IMR-90 (cell line): ENCODE data around the gene ARFIP1. TPM values are rescaled to one million over a fixed set of nuclear protein-coding genes. Genes with fewer than 3 reads are reported as not detected.

Experiments used
- ATAC-seq: fragments of 200-7000 bp; cut with Tn5 transposase; 2 replicates; pipeline ENCODE4 v1.9.1; 2020; ENCODE audit warnings: low read depth, mild to moderate bottlenecking, moderate library complexity
- BruUV-seq: library from RNA; stranded (reverse); fragments of 400-500 nt; replicated peaks from 2 replicates; lab custom pipeline; 2021; lab: Mats Ljungman, UMichigan
- CTCF ChIA-PET: fragments of 300-600 bp; formaldehyde crosslinking; extraction: SDS; loops from one replicate; lab custom pipeline; 2021; ENCODE audit warnings: antibody characterized with exemption; lab: Yijun Ruan, JAX
- POLR2A ChIA-PET: fragments of 300-600 bp; sonication (Branson Sonifier 250); formaldehyde crosslinking; loops from one replicate; lab custom pipeline; 2022; ENCODE audit warnings: antibody characterized with exemption; ENCODE audit not compliant: unreplicated experiment; lab: Charles Lee
- DNase-seq: peaks from one replicate; pipeline ENCODE4 v3.0.0; 2013
- H2AFZ ChIP-seq: replicated peaks from 2 replicates; pipeline ENCODE3; 2013; ENCODE audit warnings: low read length, mild to moderate bottlenecking; ENCODE audit not compliant: poor library complexity
- H2AK5ac ChIP-seq: 2 replicates; pipeline ENCODE4 v1.6.1; 2013; ENCODE audit warnings: low read depth, low read length, inconsistent platforms
- H2AK9ac ChIP-seq: replicated peaks from 2 replicates; pipeline ENCODE3; 2013; ENCODE audit warnings: mild to moderate bottlenecking, low read depth, low read length, moderate library complexity; ENCODE audit not compliant: poor library complexity
- H2BK120ac ChIP-seq: 2 replicates; pipeline ENCODE4 v1.6.1; 2013; ENCODE audit warnings: low read depth, low read length, inconsistent platforms
- H2BK15ac ChIP-seq: 3 replicates; pipeline ENCODE4 v1.6.1; 2013; ENCODE audit warnings: low read depth, low read length, inconsistent platforms
- H2BK20ac ChIP-seq: 2 replicates; pipeline ENCODE4 v1.6.1; 2013; ENCODE audit warnings: low read depth, mild to moderate bottlenecking, inconsistent platforms, low read length, moderate library complexity
- H2BK5ac ChIP-seq: 2 replicates; pipeline ENCODE4 v1.6.1; 2013; ENCODE audit warnings: mild to moderate bottlenecking, low read depth, low read length, inconsistent platforms; ENCODE audit not compliant: poor library complexity, severe bottlenecking
- H3K14ac ChIP-seq: replicated peaks from 2 replicates; pipeline ENCODE4 v1.6.1; 2013; ENCODE audit warnings: low read depth, low read length, inconsistent platforms
- H3K18ac ChIP-seq: 2 replicates; pipeline ENCODE4 v1.6.1; 2013; ENCODE audit warnings: low read depth, low read length, control low read depth
- H3K23ac ChIP-seq: 2 replicates; pipeline ENCODE4 v1.6.1; 2013; ENCODE audit warnings: low read depth, low read length, inconsistent platforms
- H3K27ac ChIP-seq: 2 replicates; pipeline ENCODE4 v1.5.1; 2013; ENCODE audit warnings: mild to moderate bottlenecking, control low read depth, low read length; ENCODE audit not compliant: insufficient read depth
- H3K27me3 ChIP-seq: 2 replicates; pipeline ENCODE4 v1.6.1; 2013; ENCODE audit warnings: low read length; ENCODE audit not compliant: control insufficient read depth, insufficient read depth
- H3K36me3 ChIP-seq: 2 replicates; pipeline ENCODE4 v1.6.1; 2013; ENCODE audit warnings: low read length, mixed read lengths; ENCODE audit not compliant: control insufficient read depth, insufficient read depth
- H3K4ac ChIP-seq: 2 replicates; pipeline ENCODE4 v1.6.1; 2013; ENCODE audit warnings: low read depth, low read length, inconsistent platforms
- H3K4me1 ChIP-seq: 2 replicates; pipeline ENCODE4 v1.6.1; 2013; ENCODE audit warnings: low read length, mixed read lengths; ENCODE audit not compliant: control insufficient read depth, insufficient read depth
- H3K4me2 ChIP-seq: 2 replicates; pipeline ENCODE4 v1.6.1; 2013; ENCODE audit warnings: low read depth, mild to moderate bottlenecking, control low read depth, low read length, moderate library complexity
- H3K4me3 ChIP-seq: 2 replicates; pipeline ENCODE4 v1.5.1; 2013; ENCODE audit warnings: low read depth, mild to moderate bottlenecking, control low read depth, low read length, moderate library complexity; ENCODE audit not compliant: insufficient read depth
- H3K56ac ChIP-seq: 2 replicates; pipeline ENCODE4 v1.6.1; 2013; ENCODE audit warnings: low read length, inconsistent platforms; ENCODE audit not compliant: insufficient read depth; ENCODE audit errors: extremely low read depth
- H3K79me1 ChIP-seq, 2 experiments: 2 replicates each; pipeline ENCODE4 v1.6.1; 2013; ENCODE audit warnings: low read length in 2 of 2, inconsistent platforms in 1 of 2, low read depth in 1 of 2
- H3K9ac ChIP-seq: 2 replicates; pipeline ENCODE4 v1.6.1; 2013; ENCODE audit warnings: low read depth, low read length, control low read depth
- H3K9me1 ChIP-seq: 2 replicates; pipeline ENCODE4 v1.6.1; 2013; ENCODE audit warnings: low read length, inconsistent platforms; ENCODE audit not compliant: insufficient read depth
- H3K9me3 ChIP-seq: 2 replicates; pipeline ENCODE4 v1.6.1; 2013; ENCODE audit warnings: low read length; ENCODE audit not compliant: control insufficient read depth, insufficient read depth
- H4K20me1 ChIP-seq: 2 replicates; pipeline ENCODE4 v1.6.1; 2013; ENCODE audit warnings: low read length, inconsistent platforms; ENCODE audit not compliant: insufficient read depth
- H4K5ac ChIP-seq: 2 replicates; pipeline ENCODE4 v1.6.1; 2013; ENCODE audit warnings: mild to moderate bottlenecking, low read depth, low read length, control low read depth
- H4K8ac ChIP-seq, 2 experiments: 2 replicates each; pipeline ENCODE4 v1.6.1; 2013; ENCODE audit warnings: low read depth in 2 of 2, low read length in 2 of 2, control low read depth in 1 of 2, inconsistent platforms in 1 of 2
- H4K91ac ChIP-seq: 2 replicates; pipeline ENCODE4 v1.6.1; 2013; ENCODE audit warnings: low read depth, low read length, inconsistent platforms; ENCODE audit not compliant: insufficient read depth
- POLR2A ChIP-seq: IDR thresholded peaks from 2 replicates; pipeline ENCODE4 v1.6.1; 2012; ENCODE audit warnings: mild to moderate bottlenecking, low read depth, low read length
- WGBS, 2 experiments: methylation state at CpG; one replicate each; pipeline versions ENCODE4 v1.1.5 to v1.1.7; 2013; ENCODE audit warnings: missing lambda C conversion rate in 2 of 2; ENCODE audit not compliant: insufficient read length in 1 of 2; ENCODE audit errors: extremely low coverage in 2 of 2; 5-methylcytosine and 5-hydroxymethylcytosine counted together
- dilution Hi-C: fragments of 300-500 bp; cut with HindIII; formaldehyde crosslinking; loops from one replicate; pipeline ENCODE4 v1.14.3; 2018; ENCODE audit warnings: low sequenced_read_pairs; ENCODE audit not compliant: unreplicated experiment
- in situ Hi-C: fragments of 300-500 bp; cut with MboI; formaldehyde crosslinking; loops from 3 replicates; pipeline ENCODE4 v1.14.3; 2019; ENCODE audit warnings: low sequenced_read_pairs, inconsistent platforms, mixed read lengths
- intact Hi-C: fragments of 100-400 bp; cut with micrococcal nuclease; formaldehyde crosslinking; loops from 2 replicates; pipeline ENCODE4 v1.10.0; 2022
- polyA plus RNA-seq, 3 experiments: library from polyadenylated mRNA; depleted of rRNA; stranded (reverse); fragments of >200 nt; gene quantifications; 2 replicates each; pipeline ENCODE4 v1.2.3, GENCODE V29; 2012; ENCODE audit warnings: low replicate concordance in 1 of 3
- total RNA-seq: library from RNA; depleted of rRNA; stranded (reverse); fragments of >200 nt; gene quantifications from 2 replicates; pipeline ENCODE4 v1.2.3, GENCODE V29; 2012

Gene ARFIP1
- total and polyA plus RNA-seq, 2 of the 4 experiments (the other 2 are of a cell fraction): 12.7 to 30.5 TPM

DNA sequence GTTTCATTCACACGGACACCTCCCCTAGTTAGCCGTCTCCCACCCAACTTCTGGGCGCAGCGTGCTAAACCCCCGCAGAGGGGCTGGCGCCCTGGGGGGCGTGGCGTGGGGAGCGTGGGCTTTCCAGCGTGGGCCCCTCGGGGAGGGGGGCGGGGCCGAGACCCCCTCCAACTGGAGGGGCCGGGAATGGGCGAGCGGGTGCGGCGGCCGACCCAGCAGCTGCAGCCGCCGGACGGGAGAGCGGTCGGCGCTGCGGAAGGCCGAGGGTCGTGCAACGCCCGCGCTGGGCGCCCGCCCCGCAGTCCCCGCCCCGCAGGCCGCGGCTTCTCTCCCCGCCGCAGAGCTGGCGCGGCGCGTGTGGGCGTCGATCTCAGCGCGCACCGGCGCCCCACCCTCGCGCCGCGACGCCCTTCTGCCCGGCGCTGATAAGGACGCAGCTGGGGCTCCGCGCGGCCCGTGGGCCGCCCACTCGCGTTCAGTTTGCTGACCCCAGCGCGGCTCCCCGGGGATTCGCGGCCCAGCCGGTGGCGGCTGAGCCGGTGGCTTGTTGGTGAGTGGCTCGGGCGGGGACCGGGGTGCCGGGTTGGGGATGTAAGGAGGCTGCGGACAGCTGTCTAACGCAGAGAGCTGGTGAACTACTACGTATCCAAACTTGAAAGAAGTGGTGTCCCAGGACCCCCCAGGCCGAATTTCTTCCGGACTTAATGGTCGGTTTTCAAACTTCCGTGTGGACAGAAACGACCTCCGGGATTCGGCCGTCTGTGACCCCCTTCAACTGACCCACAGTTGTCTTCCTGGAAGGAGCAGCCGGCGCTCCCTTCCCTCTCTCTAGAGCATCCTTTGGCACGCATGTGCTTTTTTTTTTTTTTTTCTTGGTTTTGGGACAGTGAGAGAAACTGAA lies 157.8 kb downstream of the ARFIP1 start:
- H3K23ac ChIP-seq: no peak overlapping the region
- BruUV-seq: no TSS peak
- H3K27ac ChIP-seq: no peak overlapping the region
- no peak overlapping the region for H3K9ac ChIP-seq
- no peaks in the 10 kb centered on the region for H4K20me1 ChIP-seq
- no peak overlapping the region for H2BK20ac ChIP-seq
- peak; percentile 21 for DNase-seq
- peak overlapping the region; percentile 45 for H3K4me3 ChIP-seq
- no peak overlapping the region for H3K14ac ChIP-seq
- in situ Hi-C loops: no loop called here
- peaks cover 64% of the 10 kb centered on the region for H3K27me3 ChIP-seq
- no peaks in the 10 kb centered on the region for H3K9me1 ChIP-seq
- 1% methylated on average over 29 of the region's 91 CpGs; no CpG with 5 or more reads in 1 of the 2 experiments for WGBS, 2 experiments
- no peak overlapping the region for H4K8ac ChIP-seq
- no peaks in the 10 kb centered on the region for H3K36me3 ChIP-seq
- ChIA-PET CTCF (no interaction called here), POLR2A (no interaction called here)
- no peak overlapping the region for H2BK15ac ChIP-seq
- H3K18ac ChIP-seq: no peak overlapping the region
- no peak overlapping the region for H3K56ac ChIP-seq
- peak overlapping the region; percentile 83 for H2AFZ ChIP-seq
- peak; percentile 59 for ATAC-seq
- H2AK5ac ChIP-seq: no peak overlapping the region
- no peak overlapping the region for H2AK9ac ChIP-seq
- H3K4ac ChIP-seq: no peak overlapping the region
- intact Hi-C loops: loop anchor here (5.0 kb wide), 2 partner anchors 40 to 155 kb away; no protein-coding TSS in a partner anchor
- peak overlapping the region; percentile 91 for H3K4me2 ChIP-seq
- no peak overlapping the region for H2BK5ac ChIP-seq
- H4K5ac ChIP-seq: no peak overlapping the region
- H3K4me1 ChIP-seq: no peaks in the 10 kb centered on the region; the same call in 1 of the 2 replicates
- dilution Hi-C loops: no loop called here
- H4K91ac ChIP-seq: no peak overlapping the region
- H3K79me1 ChIP-seq: no peaks in the 10 kb centered on the region
- no peak overlapping the region for H2BK120ac ChIP-seq
- TF ChIP-seq POLR2A: no peak
- H3K9me3 ChIP-seq: peaks cover 2% of the 10 kb centered on the region; the same call in 1 of the 2 replicates
